Measurements from ENCODE around the gene SFPQ.

Gene SFPQ

DNA sequence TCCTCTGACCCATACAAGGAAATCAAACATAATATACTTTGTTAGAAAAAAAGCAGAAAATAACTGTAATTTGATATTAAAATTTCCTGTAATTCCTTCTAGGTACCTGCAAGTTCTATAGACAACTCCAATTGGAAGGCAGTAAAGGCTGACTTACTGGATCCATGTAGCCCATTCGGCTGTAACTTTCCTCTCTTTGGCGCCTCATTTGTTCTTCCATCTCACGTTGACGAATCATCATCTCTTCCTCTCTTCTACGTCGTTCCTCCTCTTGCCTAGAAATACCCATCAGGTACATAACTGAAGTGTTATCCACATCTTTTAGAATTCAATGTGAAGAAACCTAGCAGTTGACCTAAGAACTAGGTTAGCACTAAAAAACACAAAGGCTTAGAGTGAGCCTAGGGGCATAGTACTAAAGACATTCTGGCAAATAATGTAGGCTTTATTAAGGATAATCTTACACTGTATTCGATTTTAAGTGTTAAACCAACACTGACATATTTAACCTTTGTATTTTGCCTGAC is 5.1 kb downstream of the SFPQ start:
- DNase-seq (ENCODE audit: low read depth), result no peak
- TF ChIP-seq, protein P1, sequence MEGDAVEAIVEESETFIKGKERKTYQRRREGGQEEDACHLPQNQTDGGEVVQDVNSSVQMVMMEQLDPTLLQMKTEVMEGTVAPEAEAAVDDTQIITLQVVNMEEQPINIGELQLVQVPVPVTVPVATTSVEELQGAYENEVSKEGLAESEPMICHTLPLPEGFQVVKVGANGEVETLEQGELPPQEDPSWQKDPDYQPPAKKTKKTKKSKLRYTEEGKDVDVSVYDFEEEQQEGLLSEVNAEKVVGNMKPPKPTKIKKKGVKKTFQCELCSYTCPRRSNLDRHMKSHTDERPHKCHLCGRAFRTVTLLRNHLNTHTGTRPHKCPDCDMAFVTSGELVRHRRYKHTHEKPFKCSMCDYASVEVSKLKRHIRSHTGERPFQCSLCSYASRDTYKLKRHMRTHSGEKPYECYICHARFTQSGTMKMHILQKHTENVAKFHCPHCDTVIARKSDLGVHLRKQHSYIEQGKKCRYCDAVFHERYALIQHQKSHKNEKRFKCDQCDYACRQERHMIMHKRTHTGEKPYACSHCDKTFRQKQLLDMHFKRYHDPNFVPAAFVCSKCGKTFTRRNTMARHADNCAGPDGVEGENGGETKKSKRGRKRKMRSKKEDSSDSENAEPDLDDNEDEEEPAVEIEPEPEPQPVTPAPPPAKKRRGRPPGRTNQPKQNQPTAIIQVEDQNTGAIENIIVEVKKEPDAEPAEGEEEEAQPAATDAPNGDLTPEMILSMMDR (conservative IDR thresholded peaks at IDR 0.05; ENCODE audit: low read depth, low read length), result no peak
- no peak overlapping the region for H3K4me3 ChIP-seq (ENCODE audit: low read length)

DNA sequence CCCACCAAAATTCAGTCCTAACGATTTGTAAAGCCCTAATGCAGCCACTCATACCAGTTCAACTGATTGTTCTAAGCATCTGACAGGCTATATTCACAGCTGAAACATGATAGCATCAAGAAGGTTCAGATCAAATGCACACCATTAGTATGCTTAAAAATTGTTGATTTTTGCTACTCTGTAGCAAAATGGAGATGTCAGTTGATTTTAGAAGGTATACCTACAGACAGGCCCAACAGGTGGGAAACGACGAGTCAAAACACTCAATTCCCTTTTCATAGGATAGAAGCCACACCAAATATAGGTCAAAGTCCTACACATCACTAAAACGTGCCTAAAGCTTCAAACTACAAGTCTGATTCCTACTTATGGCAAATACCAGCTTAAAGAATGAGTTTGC is 6.7 kb downstream of the SFPQ start:
- DNase-seq (ENCODE audit: low read depth), result no peak
- H3K4me3 ChIP-seq (ENCODE audit: low read length), result no peak overlapping the region
- TF ChIP-seq, protein P1 (conservative IDR thresholded peaks at IDR 0.05; ENCODE audit: low read depth, low read length), result no peak

DNA sequence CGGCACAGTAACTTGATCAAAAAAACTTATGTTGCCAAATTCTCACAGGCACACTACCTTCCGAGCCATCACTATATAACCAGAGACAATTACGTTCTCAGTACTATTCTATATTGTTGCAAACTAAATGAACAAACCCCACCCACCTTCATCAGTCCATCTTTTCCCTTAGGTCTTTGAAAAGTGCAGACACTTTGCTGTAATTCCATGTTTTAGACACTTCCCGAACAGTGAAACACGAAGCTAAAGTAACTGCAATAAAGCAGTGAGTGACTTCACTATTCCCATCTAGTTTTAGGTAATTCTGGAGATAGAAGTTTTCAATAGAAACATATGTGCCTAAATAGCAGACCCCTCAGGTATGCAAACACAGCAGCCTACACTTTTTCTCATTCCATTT is 7.7 kb downstream of the SFPQ start:
- no peak overlapping the region for H3K4me3 ChIP-seq (ENCODE audit: low read length)
- TF ChIP-seq, protein P1 (conservative IDR thresholded peaks at IDR 0.05; ENCODE audit: low read depth, low read length), result no peak
- no peak for DNase-seq (ENCODE audit: low read depth)

DNA sequence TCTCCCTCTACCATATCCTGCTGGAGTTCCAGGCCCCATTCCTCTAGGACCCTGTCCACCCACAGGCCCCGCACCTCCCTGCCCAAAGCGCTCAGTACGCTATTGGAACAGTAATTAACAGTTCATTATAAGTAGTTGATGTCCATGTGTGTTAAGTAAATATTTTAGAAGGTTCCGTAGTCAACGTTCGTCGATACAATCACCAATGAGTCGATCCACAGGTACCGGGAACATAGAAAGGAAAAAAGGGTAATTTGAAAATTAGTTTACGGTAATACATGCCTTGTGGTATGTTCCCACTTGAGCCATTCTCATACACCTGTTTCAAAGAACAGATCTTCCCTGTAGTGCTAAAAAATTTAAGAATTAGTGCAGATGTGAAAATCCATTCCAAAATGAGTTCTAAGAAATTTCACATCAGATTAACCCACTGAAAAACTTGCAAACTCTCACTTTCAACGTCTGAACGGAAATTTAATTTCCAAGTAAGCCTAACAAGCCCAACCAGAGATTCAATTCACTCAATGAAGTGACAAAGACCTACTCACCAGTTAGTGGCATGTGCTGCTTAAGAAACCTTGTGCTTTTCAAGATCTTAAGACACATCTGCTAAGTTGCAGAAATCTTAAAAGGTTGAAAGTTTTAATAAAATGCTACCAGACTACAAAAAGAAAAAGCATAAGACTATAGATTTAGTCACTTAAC is 8.3 kb downstream of the SFPQ start:
- DNase-seq (ENCODE audit: low read depth), result no peak
- TF ChIP-seq, protein P1 (conservative IDR thresholded peaks at IDR 0.05; ENCODE audit: low read depth, low read length), result no peak
- H3K4me3 ChIP-seq (ENCODE audit: low read length), result no peak overlapping the region

DNA sequence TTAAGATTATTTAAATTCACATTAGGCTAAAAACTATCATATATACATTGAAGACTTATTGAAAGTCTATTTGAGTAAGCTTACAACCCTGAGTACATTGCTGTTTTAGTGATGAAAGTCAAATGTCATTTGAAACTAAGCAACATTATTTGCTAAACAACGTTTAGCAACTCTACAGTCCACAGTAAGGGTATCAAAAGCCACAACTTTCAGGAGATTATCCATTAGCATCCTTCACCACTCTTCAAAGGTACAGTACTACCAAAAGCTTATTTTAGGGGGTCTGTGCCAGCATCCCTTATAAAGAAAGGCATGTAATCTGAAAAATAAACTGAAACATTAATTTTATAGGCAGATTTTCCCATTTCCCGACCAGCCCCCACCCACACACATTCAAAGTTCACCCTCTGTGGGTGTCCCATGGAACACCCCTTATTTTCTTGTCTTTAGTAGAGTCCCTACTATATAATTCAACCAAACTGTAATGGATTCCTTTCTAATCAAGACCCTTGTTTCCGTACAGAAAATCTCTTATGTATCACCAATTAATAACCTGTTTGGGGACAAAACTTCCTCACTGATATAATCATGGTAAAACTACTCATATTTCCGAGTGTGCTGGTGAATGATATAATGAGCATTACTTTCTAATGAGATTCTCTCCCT is 11.0 kb downstream of the SFPQ start:
- DNase-seq (ENCODE audit: low read depth), result no peak
- TF ChIP-seq, protein P1 (conservative IDR thresholded peaks at IDR 0.05; ENCODE audit: low read depth, low read length), result no peak

DNA sequence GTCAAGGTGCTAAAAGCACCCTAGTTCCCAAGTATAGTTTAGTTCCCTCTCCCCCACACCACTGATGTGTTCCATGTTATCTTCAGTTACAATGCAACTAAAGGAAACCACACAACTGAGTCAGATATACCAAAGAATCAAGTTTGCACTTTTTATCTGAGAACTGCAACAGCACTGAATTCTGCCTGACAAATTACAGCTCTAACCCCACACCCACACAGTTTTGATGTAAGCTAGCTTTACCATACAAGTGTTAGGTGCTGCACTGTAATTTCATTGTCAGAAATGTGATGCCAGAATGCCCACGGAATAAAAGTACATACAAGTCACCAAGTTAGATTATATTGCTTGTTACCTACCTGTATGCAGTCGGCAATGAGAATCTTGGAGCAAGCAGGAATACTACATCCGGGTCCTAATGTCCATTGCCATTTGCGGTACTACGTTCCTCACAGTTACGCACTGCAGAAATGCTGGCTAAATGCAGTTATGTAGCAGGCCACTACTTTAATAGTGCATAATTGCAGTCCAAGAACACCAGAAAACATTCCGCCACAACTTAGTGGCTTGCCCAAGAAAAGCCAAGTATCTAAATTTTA is 12.1 kb downstream of the SFPQ start:
- TF ChIP-seq, protein P1 (conservative IDR thresholded peaks at IDR 0.05; ENCODE audit: low read depth, low read length), result no peak
- no peak overlapping the region for H3K4me3 ChIP-seq (ENCODE audit: low read length)
- DNase-seq (ENCODE audit: low read depth), result no peak

More for the DNA sequence above, 11.0 kb downstream of the SFPQ start:
- no peak overlapping the region for H3K4me3 ChIP-seq (ENCODE audit: low read length)

All from retinal pigment epithelial cell (primary cell).